ENCODE results near the gene FCGR2B. TPM values are rescaled to one million over a fixed set of nuclear protein-coding genes. Genes with fewer than 3 reads are reported as not detected.

FCGR2B gene
- total and polyA plus RNA-seq, 2 of the 13 experiments (the other 11 are each of a cell fraction or from before 2014, with no cell fraction given) = not detected

DNA sequence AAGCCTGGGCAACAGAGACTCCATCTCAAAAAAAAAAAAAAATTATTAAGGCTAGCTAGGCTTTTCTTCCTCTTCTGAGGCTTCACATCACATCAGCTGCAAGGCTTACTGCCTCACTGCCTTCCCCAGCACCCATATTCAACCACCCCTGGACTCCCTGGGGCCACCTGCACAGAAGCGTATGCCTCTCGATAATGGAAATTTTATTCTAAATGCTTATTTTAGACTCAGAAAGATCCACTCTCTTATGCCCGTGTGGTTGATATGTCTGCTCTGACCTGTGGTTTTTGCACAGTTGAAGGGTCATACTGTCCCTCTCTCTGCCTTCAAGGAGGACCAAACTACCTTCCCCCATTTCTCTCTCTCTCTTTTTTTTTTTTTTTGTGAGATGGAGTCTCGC lies 42.6 kb downstream of the FCGR2B start:
- no peak overlapping the region for H3K4me3 ChIP-seq (replicated peaks in 1 of 3; ENCODE audit: insufficient read depth in 1 of 3, low read depth in 2 of 3, low read length in 3 of 3)
- H3K27me3 ChIP-seq (ENCODE audit: control insufficient read depth in 1 of 2, insufficient read depth in 2 of 2, low read length in 2 of 2) = no peaks in the 10 kb centered on the region; a peak in 1 of 5 replicates
- no peak overlapping the region for H3K9ac ChIP-seq (ENCODE audit: insufficient read depth, low read depth, low read length)
- no TSS peak for BruUV-seq (replicated peaks)
- DNase-seq (ENCODE audit: low spot score) (no peak), FAIRE-seq (no peak), ATAC-seq (no peak)
- ChIA-PET POLR2A (no interaction called here), CTCF (ENCODE audit: low intra/inter-chr PET ratio, low total read pairs) (no interaction called here)
- H3K27ac ChIP-seq (ENCODE audit: extremely low read length, insufficient read depth, low read length) = no peak overlapping the region
- H3K9me3 ChIP-seq (ENCODE audit: low read length) = no peaks in the 10 kb centered on the region
- intact Hi-C loops (cut with micrococcal nuclease; ENCODE audit: unreplicated experiment) = no loop called here
- no peaks in the 10 kb centered on the region for H3K79me2 ChIP-seq (ENCODE audit: insufficient read depth, low read length)
- H3K4me1 ChIP-seq (ENCODE audit: insufficient read depth, low read length) = peaks cover 15% of the 10 kb centered on the region
- no peak overlapping the region for H3K4me2 ChIP-seq (ENCODE audit: low read depth, low read length)
- in situ Hi-C loops (cut with HindIII; ENCODE audit: extremely low pct_ligation_motif_present, low pct_unique_long_range_greater_than_20kb) = no loop called here
- no peaks in the 10 kb centered on the region for H4K20me1 ChIP-seq (ENCODE audit: insufficient read depth, low read length)
- H3K36me3 ChIP-seq (replicated peaks in 1 of 2; ENCODE audit: control insufficient read depth in 1 of 2, insufficient read depth in 2 of 2, low read length in 2 of 2) = no peaks in the 10 kb centered on the region
- WGBS (ENCODE audit: low lambda C conversion rate) = 67% methylated on average over 4 of the region's 4 CpGs
- no peak overlapping the region for H2AFZ ChIP-seq (ENCODE audit: low read length)
- TF ChIP-seq ZNF816 (CRISPR knock-in tag; IDR thresholded peaks at IDR 0.05; ENCODE audit: borderline replicate concordance) (no peak), BRD4 (CRISPR knock-in tag; IDR thresholded peaks at IDR 0.05) (no peak), ZNF614 (CRISPR knock-in tag; IDR thresholded peaks at IDR 0.05; ENCODE audit: borderline replicate concordance) (no peak), MBD4 (IDR thresholded peaks at IDR 0.05; ENCODE audit: borderline replicate concordance, low read length) (no peak), ZC3H13 (CRISPR knock-in tag; IDR thresholded peaks at IDR 0.05) (no peak), FOXP1 (IDR thresholded peaks at IDR 0.05) (no peak), FOXP1 (CRISPR knock-in tag; IDR thresholded peaks at IDR 0.05) (no peak), IRX3 (CRISPR knock-in tag; IDR thresholded peaks at IDR 0.05; ENCODE audit: borderline replicate concordance, low read depth) (no peak), GZF1 (CRISPR knock-in tag; IDR thresholded peaks at IDR 0.05) (no peak), ZNF12 (CRISPR knock-in tag; IDR thresholded peaks at IDR 0.05) (no peak), NBN (conservative IDR thresholded peaks at IDR 0.05) (no peak), ZNF441 (CRISPR knock-in tag; IDR thresholded peaks at IDR 0.05; ENCODE audit: borderline replicate concordance) (no peak)
- TF ChIP-seq, protein P1, sequence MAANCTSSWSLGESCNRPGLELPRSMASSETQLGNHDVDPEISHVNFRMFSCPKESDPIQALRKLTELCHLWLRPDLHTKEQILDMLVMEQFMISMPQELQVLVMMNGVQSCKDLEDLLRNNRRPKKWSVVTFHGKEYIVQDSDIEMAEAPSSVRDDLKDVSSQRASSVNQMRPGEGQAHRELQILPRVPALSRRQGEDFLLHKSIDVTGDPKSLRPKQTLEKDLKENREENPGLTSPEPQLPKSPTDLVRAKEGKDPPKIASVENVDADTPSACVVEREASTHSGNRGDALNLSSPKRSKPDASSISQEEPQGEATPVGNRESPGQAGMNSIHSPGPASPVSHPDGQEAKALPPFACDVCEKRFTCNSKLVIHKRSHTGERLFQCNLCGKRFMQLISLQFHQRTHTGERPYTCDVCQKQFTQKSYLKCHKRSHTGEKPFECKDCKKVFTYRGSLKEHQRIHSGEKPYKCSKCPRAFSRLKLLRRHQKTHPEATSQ (CRISPR knock-in tag; IDR thresholded peaks at IDR 0.05; ENCODE audit: borderline replicate concordance) = no peak
- TF ChIP-seq, protein P2, sequence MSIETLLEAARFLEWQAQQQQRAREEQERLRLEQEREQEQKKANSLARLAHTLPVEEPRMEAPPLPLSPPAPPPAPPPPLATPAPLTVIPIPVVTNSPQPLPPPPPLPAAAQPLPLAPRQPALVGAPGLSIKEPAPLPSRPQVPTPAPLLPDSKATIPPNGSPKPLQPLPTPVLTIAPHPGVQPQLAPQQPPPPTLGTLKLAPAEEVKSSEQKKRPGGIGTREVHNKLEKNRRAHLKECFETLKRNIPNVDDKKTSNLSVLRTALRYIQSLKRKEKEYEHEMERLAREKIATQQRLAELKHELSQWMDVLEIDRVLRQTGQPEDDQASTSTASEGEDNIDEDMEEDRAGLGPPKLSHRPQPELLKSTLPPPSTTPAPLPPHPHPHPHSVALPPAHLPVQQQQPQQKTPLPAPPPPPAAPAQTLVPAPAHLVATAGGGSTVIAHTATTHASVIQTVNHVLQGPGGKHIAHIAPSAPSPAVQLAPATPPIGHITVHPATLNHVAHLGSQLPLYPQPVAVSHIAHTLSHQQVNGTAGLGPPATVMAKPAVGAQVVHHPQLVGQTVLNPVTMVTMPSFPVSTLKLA (IDR thresholded peaks at IDR 0.05) = no peak
- TF ChIP-seq, protein P3, sequence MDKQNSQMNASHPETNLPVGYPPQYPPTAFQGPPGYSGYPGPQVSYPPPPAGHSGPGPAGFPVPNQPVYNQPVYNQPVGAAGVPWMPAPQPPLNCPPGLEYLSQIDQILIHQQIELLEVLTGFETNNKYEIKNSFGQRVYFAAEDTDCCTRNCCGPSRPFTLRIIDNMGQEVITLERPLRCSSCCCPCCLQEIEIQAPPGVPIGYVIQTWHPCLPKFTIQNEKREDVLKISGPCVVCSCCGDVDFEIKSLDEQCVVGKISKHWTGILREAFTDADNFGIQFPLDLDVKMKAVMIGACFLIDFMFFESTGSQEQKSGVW (CRISPR knock-in tag; IDR thresholded peaks at IDR 0.05; ENCODE audit: borderline replicate concordance) = no peak
- TF ChIP-seq, protein P4, sequence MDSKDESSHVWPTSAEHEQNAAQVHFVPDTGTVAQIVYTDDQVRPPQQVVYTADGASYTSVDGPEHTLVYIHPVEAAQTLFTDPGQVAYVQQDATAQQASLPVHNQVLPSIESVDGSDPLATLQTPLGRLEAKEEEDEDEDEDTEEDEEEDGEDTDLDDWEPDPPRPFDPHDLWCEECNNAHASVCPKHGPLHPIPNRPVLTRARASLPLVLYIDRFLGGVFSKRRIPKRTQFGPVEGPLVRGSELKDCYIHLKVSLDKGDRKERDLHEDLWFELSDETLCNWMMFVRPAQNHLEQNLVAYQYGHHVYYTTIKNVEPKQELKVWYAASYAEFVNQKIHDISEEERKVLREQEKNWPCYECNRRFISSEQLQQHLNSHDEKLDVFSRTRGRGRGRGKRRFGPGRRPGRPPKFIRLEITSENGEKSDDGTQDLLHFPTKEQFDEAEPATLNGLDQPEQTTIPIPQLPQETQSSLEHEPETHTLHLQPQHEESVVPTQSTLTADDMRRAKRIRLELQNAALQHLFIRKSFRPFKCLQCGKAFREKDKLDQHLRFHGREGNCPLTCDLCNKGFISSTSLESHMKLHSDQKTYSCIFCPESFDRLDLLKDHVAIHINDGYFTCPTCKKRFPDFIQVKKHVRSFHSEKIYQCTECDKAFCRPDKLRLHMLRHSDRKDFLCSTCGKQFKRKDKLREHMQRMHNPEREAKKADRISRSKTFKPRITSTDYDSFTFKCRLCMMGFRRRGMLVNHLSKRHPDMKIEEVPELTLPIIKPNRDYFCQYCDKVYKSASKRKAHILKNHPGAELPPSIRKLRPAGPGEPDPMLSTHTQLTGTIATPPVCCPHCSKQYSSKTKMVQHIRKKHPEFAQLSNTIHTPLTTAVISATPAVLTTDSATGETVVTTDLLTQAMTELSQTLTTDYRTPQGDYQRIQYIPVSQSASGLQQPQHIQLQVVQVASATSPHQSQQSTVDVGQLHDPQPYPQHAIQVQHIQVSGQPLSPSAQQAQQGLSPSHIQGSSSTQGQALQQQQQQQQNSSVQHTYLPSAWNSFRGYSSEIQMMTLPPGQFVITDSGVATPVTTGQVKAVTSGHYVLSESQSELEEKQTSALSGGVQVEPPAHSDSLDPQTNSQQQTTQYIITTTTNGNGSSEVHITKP (CRISPR knock-in tag; IDR thresholded peaks at IDR 0.05; ENCODE audit: low read depth) = no peak
- TF ChIP-seq, protein P5, sequence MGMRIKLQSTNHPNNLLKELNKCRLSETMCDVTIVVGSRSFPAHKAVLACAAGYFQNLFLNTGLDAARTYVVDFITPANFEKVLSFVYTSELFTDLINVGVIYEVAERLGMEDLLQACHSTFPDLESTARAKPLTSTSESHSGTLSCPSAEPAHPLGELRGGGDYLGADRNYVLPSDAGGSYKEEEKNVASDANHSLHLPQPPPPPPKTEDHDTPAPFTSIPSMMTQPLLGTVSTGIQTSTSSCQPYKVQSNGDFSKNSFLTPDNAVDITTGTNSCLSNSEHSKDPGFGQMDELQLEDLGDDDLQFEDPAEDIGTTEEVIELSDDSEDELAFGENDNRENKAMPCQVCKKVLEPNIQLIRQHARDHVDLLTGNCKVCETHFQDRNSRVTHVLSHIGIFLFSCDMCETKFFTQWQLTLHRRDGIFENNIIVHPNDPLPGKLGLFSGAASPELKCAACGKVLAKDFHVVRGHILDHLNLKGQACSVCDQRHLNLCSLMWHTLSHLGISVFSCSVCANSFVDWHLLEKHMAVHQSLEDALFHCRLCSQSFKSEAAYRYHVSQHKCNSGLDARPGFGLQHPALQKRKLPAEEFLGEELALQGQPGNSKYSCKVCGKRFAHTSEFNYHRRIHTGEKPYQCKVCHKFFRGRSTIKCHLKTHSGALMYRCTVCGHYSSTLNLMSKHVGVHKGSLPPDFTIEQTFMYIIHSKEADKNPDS (CRISPR knock-in tag; IDR thresholded peaks at IDR 0.05) = no peak
